CD4-positive, CD25-positive, alpha-beta regulatory T cell (primary cell): Measurements from ENCODE around the gene CNTNAP2. TPM values are rescaled to one million over a fixed set of nuclear protein-coding genes. Genes with fewer than 3 reads are reported as not detected.

Experiments used
- ATAC-seq, 2 donors: fragments of 150-1000 bp; cut with Tn5 transposase; one replicate each; pipeline ENCODE4 v1.10.0; 2021; ENCODE audit warnings: low read depth in 2 of 2, moderate number of reproducible peaks in 2 of 2, moderate library complexity in 1 of 2
- DNase-seq, 3 donors: peaks; one replicate each; pipeline versions ENCODE4 v3.0.0 to v3.0.0-alpha.2; 2012 to 2022; ENCODE audit warnings: mixed read lengths in 1 of 3
- H3K27ac ChIP-seq: one replicate; pipeline ENCODE4 v1.7.0; 2013; ENCODE audit warnings: mild to moderate bottlenecking, low read length; ENCODE audit not compliant: insufficient read depth, poor library complexity, severe bottlenecking
- H3K27me3 ChIP-seq: one replicate; pipeline ENCODE4 v1.7.0; 2013; ENCODE audit warnings: low read length; ENCODE audit not compliant: control insufficient read depth, insufficient read depth
- H3K36me3 ChIP-seq: one replicate; pipeline ENCODE4 v1.7.0; 2013; ENCODE audit warnings: mild to moderate bottlenecking, low read length, moderate library complexity; ENCODE audit not compliant: control insufficient read depth, insufficient read depth
- H3K4me1 ChIP-seq: 2 replicates; pipeline ENCODE4 v1.7.0; 2013; ENCODE audit warnings: mild to moderate bottlenecking, low read length; ENCODE audit not compliant: insufficient read depth, control insufficient read depth, poor library complexity, severe bottlenecking
- H3K4me3 ChIP-seq: one replicate; pipeline ENCODE4 v1.7.0; 2013; ENCODE audit warnings: low read depth, mild to moderate bottlenecking, low read length, moderate library complexity
- H3K9me3 ChIP-seq, 2 experiments: 1 replicate in 1 of 2; 2 replicates in 1 of 2; pipeline ENCODE4 v1.7.0; 2013; ENCODE audit warnings: low read length in 2 of 2, mild to moderate bottlenecking in 1 of 2, moderate library complexity in 1 of 2; ENCODE audit not compliant: control insufficient read depth in 2 of 2
- H3K27ac Mint-ChIP-seq, 3 donors: one replicate each; pipeline ENCODE4 v1.8.0; 2020 to 2022; ENCODE audit warnings: mild to moderate bottlenecking in 3 of 3, mixed read lengths in 3 of 3, moderate library complexity in 2 of 3
- H3K27me3 Mint-ChIP-seq: one replicate; pipeline ENCODE4 v1.8.0; 2022; ENCODE audit warnings: mild to moderate bottlenecking, mixed read lengths
- H3K36me3 Mint-ChIP-seq: one replicate; pipeline ENCODE4 v1.8.0; 2020; ENCODE audit warnings: mixed read lengths
- H3K4me1 Mint-ChIP-seq, 4 donors: one replicate each; pipeline ENCODE4 v1.8.0; 2020 to 2022; ENCODE audit warnings: mixed read lengths in 4 of 4, mild to moderate bottlenecking in 1 of 4
- H3K4me3 Mint-ChIP-seq, 4 donors: one replicate each; pipeline ENCODE4 v1.8.0; 2020 to 2022; ENCODE audit warnings: mild to moderate bottlenecking in 4 of 4, mixed read lengths in 4 of 4, moderate library complexity in 3 of 4
- H3K9me3 Mint-ChIP-seq, 7 donors: one replicate each; pipeline ENCODE4 v1.8.0; 2020 to 2022; ENCODE audit warnings: mixed read lengths in 7 of 7, mild to moderate bottlenecking in 3 of 7, moderate library complexity in 2 of 7
- polyA plus RNA-seq, 4 donors: library from polyadenylated mRNA; unstranded; fragments of 300-500 nt; fragmentation: Illumina TruSeq; gene quantifications; one replicate each; pipeline ENCODE4 v1.2.3, GENCODE V29; 2021
- total RNA-seq: library from RNA; stranded (reverse); gene quantifications from one replicate; pipeline ENCODE4 v1.2.3, GENCODE V29; 2022

Gene CNTNAP2
- total and polyA plus RNA-seq, 5 donors from 2014 or later: 0.02 to 0.15 TPM; not detected in 3

- Histone ChIP-seq H3K36me3 (no peaks in the 10 kb centered on the region), H3K9me3 (peaks cover 0 to 5% of the 10 kb centered on the region in 2 experiments), H3K27me3 (no peaks in the 10 kb centered on the region), H3K4me3 (no peak overlapping the region), H3K27ac (no peak overlapping the region), H3K4me1 (no peaks in the 10 kb centered on the region)
- Mint-ChIP-seq H3K27ac (no peak overlapping the region), H3K27me3 (no peaks in the 10 kb centered on the region), H3K9me3 (peaks cover 5 to 16% (median 6%) of the 10 kb centered on the region in 7 donors), H3K4me1 (no peaks in the 10 kb centered on the region), H3K36me3 (no peaks in the 10 kb centered on the region), H3K4me3 (no peak overlapping the region)
- ATAC-seq (no peak), DNase-seq (no peak)
Measured at GRCh38 chr7:146528581-146528980, 412.0 kb downstream of the CNTNAP2 start.

- no peaks in the 10 kb centered on the region for H3K27me3 Mint-ChIP-seq
- H3K36me3 ChIP-seq: no peaks in the 10 kb centered on the region
- H3K27ac Mint-ChIP-seq: no peak overlapping the region
- no peak overlapping the region for H3K4me3 Mint-ChIP-seq
- no peaks in the 10 kb centered on the region for H3K9me3 ChIP-seq
- no peaks in the 10 kb centered on the region for H3K27me3 ChIP-seq
- H3K36me3 Mint-ChIP-seq: no peaks in the 10 kb centered on the region
- no peak overlapping the region for H3K4me3 ChIP-seq
- no peaks in the 10 kb centered on the region for H3K4me1 Mint-ChIP-seq
- H3K4me1 ChIP-seq: no peaks in the 10 kb centered on the region
- ATAC-seq (no peak), DNase-seq (no peak)
- peaks cover 4 to 28% (median 9%) of the 10 kb centered on the region in 7 donors for H3K9me3 Mint-ChIP-seq
- H3K27ac ChIP-seq: no peak overlapping the region
Measured at GRCh38 chr7:146539836-146540235, 423.2 kb downstream of the CNTNAP2 start.

GRCh38 chr7:146542101-146542500 lies 425.5 kb downstream of the CNTNAP2 start:
- H3K4me1 ChIP-seq: no peaks in the 10 kb centered on the region
- Mint-ChIP-seq H3K27me3 (no peaks in the 10 kb centered on the region), H3K4me3 (no peak overlapping the region), H3K36me3 (no peaks in the 10 kb centered on the region), H3K9me3 (peaks cover 6 to 28% (median 9%) of the 10 kb centered on the region in 7 donors), H3K27ac (no peak overlapping the region), H3K4me1 (no peaks in the 10 kb centered on the region)
- peaks cover 0 to 5% of the 10 kb centered on the region in 2 experiments for H3K9me3 ChIP-seq
- H3K27ac ChIP-seq: no peak overlapping the region
- no peaks in the 10 kb centered on the region for H3K27me3 ChIP-seq
- H3K36me3 ChIP-seq: no peaks in the 10 kb centered on the region
- no peak overlapping the region for H3K4me3 ChIP-seq
- DNase-seq (no peak), ATAC-seq (no peak)

GRCh38 chr7:146544748-146545147 lies 428.1 kb downstream of the CNTNAP2 start:
- no peak for ATAC-seq
- Mint-ChIP-seq H3K27me3 (no peaks in the 10 kb centered on the region), H3K27ac (no peak overlapping the region), H3K36me3 (no peaks in the 10 kb centered on the region), H3K4me1 (no peaks in the 10 kb centered on the region), H3K4me3 (no peak overlapping the region), H3K9me3 (peaks cover 7 to 21% (median 10%) of the 10 kb centered on the region in 7 donors)
- Histone ChIP-seq H3K27me3 (no peaks in the 10 kb centered on the region), H3K36me3 (no peaks in the 10 kb centered on the region), H3K4me1 (no peaks in the 10 kb centered on the region), H3K9me3 (peaks cover 1 to 5% of the 10 kb centered on the region in 2 experiments), H3K27ac (no peak overlapping the region), H3K4me3 (no peak overlapping the region)
- no peak for DNase-seq

GRCh38 chr7:146548816-146549215 lies 432.2 kb downstream of the CNTNAP2 start:
- DNase-seq: no peak
- Mint-ChIP-seq H3K9me3 (peaks cover 4 to 28% (median 12%) of the 10 kb centered on the region in 7 donors), H3K27ac (no peak overlapping the region), H3K4me1 (no peaks in the 10 kb centered on the region), H3K4me3 (no peak overlapping the region), H3K36me3 (no peaks in the 10 kb centered on the region), H3K27me3 (no peaks in the 10 kb centered on the region)
- Histone ChIP-seq H3K36me3 (no peaks in the 10 kb centered on the region), H3K27ac (no peak overlapping the region), H3K9me3 (peaks cover 2 to 5% of the 10 kb centered on the region in 2 experiments), H3K27me3 (no peaks in the 10 kb centered on the region), H3K4me3 (no peak overlapping the region), H3K4me1 (no peaks in the 10 kb centered on the region)
- no peak for ATAC-seq

GRCh38 chr7:146554556-146554955 lies 438.0 kb downstream of the CNTNAP2 start:
- Histone ChIP-seq H3K4me1 (no peaks in the 10 kb centered on the region), H3K27ac (no peak overlapping the region), H3K9me3 (peaks cover 0 to 2% of the 10 kb centered on the region in 2 experiments), H3K4me3 (no peak overlapping the region), H3K27me3 (no peaks in the 10 kb centered on the region), H3K36me3 (no peaks in the 10 kb centered on the region)
- H3K27ac Mint-ChIP-seq: no peak overlapping the region
- no peaks in the 10 kb centered on the region for H3K4me1 Mint-ChIP-seq
- no peaks in the 10 kb centered on the region for H3K36me3 Mint-ChIP-seq
- ATAC-seq (no peak), DNase-seq (no peak)
- no peak overlapping the region for H3K4me3 Mint-ChIP-seq
- H3K9me3 Mint-ChIP-seq: peaks cover 0 to 27% (median 8%) of the 10 kb centered on the region in 7 donors
- H3K27me3 Mint-ChIP-seq: no peaks in the 10 kb centered on the region

GRCh38 chr7:146557971-146558469 lies 441.4 kb downstream of the CNTNAP2 start:
- ATAC-seq: no peak
- H3K27ac Mint-ChIP-seq: no peak overlapping the region
- no peak overlapping the region for H3K27ac ChIP-seq

GRCh38 chr7:146565872-146566271 lies 449.3 kb downstream of the CNTNAP2 start:
- peaks cover 0 to 4% of the 10 kb centered on the region in 2 experiments for H3K9me3 ChIP-seq
- ATAC-seq: no peak
- no peak for DNase-seq
- no peaks in the 10 kb centered on the region for H3K36me3 ChIP-seq
- no peaks in the 10 kb centered on the region for H3K27me3 ChIP-seq
- H3K27ac ChIP-seq: no peak overlapping the region
- no peak overlapping the region for H3K4me3 ChIP-seq
- no peaks in the 10 kb centered on the region for H3K27me3 Mint-ChIP-seq
- no peak overlapping the region for H3K27ac Mint-ChIP-seq
- no peaks in the 10 kb centered on the region for H3K4me1 ChIP-seq
- no peak overlapping the region for H3K4me3 Mint-ChIP-seq
- H3K4me1 Mint-ChIP-seq: no peaks in the 10 kb centered on the region
- H3K9me3 Mint-ChIP-seq: peaks cover 0 to 11% (median 0%) of the 10 kb centered on the region in 7 donors
- no peaks in the 10 kb centered on the region for H3K36me3 Mint-ChIP-seq

More at GRCh38 chr7:146557971-146558469, 441.4 kb downstream of the CNTNAP2 start:
- Histone ChIP-seq H3K4me3 (no peak overlapping the region), H3K36me3 (no peaks in the 10 kb centered on the region), H3K27me3 (no peaks in the 10 kb centered on the region), H3K4me1 (no peaks in the 10 kb centered on the region), H3K9me3 (no peaks in the 10 kb centered on the region)
- Mint-ChIP-seq H3K9me3 (peaks cover 0 to 9% (median 5%) of the 10 kb centered on the region in 7 donors), H3K4me1 (no peaks in the 10 kb centered on the region), H3K4me3 (no peak overlapping the region), H3K27me3 (no peaks in the 10 kb centered on the region), H3K36me3 (no peaks in the 10 kb centered on the region)
- DNase-seq: no peak
